OCI-LY7 (cell line): Measurements from ENCODE around the gene ALDH1A3. TPM values are rescaled to one million over a fixed set of nuclear protein-coding genes. Genes with fewer than 3 reads are reported as not detected.

Source experiments
- BruUV-seq: library from RNA; stranded (reverse); fragments of 400-500 nt; replicated peaks from 2 replicates; lab custom pipeline; 2021; lab: Mats Ljungman, UMichigan
- CTCF ChIA-PET: fragments of 300-600 bp; sonication (Branson Sonifier 250); formaldehyde crosslinking; loops from one replicate; lab custom pipeline; 2022; ENCODE audit warnings: antibody characterized with exemption; ENCODE audit not compliant: unreplicated experiment; lab: Charles Lee
- POLR2A ChIA-PET: fragments of 300-600 bp; sonication (Branson Sonifier 250); formaldehyde crosslinking; loops from one replicate; lab custom pipeline; 2022; ENCODE audit warnings: antibody characterized with exemption; lab: Charles Lee
- DNase-seq: peaks from one replicate; pipeline ENCODE4 v3.0.0-alpha.2; 2015; ENCODE audit warnings: low spot score
- H2AFZ ChIP-seq: fragments of 200-600 bp; sonication (generic), shearing (Covaris generic); 2 replicates; pipeline ENCODE4 v1.6.1; 2014; ENCODE audit warnings: mild to moderate bottlenecking, antibody characterized with exemption, low read length, moderate library complexity
- H3K27ac ChIP-seq: fragments of 200-600 bp; sonication (generic); 2 replicates; pipeline ENCODE4 v1.5.1; 2014; ENCODE audit warnings: mixed run types, low read depth, mild to moderate bottlenecking, moderate library complexity, low read length, inconsistent platforms; ENCODE audit not compliant: poor library complexity, severe bottlenecking
- H3K36me3 ChIP-seq: fragments of 200-600 bp; sonication (generic); 2 replicates; pipeline ENCODE4 v1.6.1; 2014; ENCODE audit warnings: mild to moderate bottlenecking, antibody characterized with exemption, low read length, moderate library complexity, mixed read lengths; ENCODE audit not compliant: insufficient read depth
- H3K4me1 ChIP-seq: fragments of 200-600 bp; sonication (generic); 2 replicates; pipeline ENCODE4 v1.5.1; 2014; ENCODE audit warnings: mild to moderate bottlenecking, low read length; ENCODE audit not compliant: insufficient read depth, poor library complexity, severe bottlenecking
- H3K4me2 ChIP-seq: fragments of 200-600 bp; sonication (generic); 2 replicates; pipeline ENCODE4 v1.6.1; 2014; ENCODE audit warnings: mild to moderate bottlenecking, low read length
- H3K4me3 ChIP-seq: fragments of 200-600 bp; sonication (generic); 2 replicates; pipeline ENCODE4 v1.5.1; 2014; ENCODE audit warnings: mild to moderate bottlenecking, low read depth, low read length; ENCODE audit not compliant: poor library complexity, severe bottlenecking
- H3K79me2 ChIP-seq: fragments of 200-600 bp; sonication (generic); 2 replicates; pipeline ENCODE4 v1.6.1; 2016; ENCODE audit warnings: low read depth, mild to moderate bottlenecking, low read length, moderate library complexity, mixed read lengths; ENCODE audit not compliant: insufficient read depth
- H3K9me2 ChIP-seq: fragments of 200-600 bp; sonication (generic); 2 replicates; pipeline ENCODE4 v1.6.1; 2016; ENCODE audit warnings: mild to moderate bottlenecking, low read length, mixed read lengths; ENCODE audit not compliant: insufficient read depth
- H3K9me3 ChIP-seq: fragments of 200-600 bp; sonication (generic); 2 replicates; pipeline ENCODE4 v1.6.1; 2014; ENCODE audit warnings: mild to moderate bottlenecking, mixed run types, low read length, mixed read lengths
- H4K20me1 ChIP-seq: fragments of 200-600 bp; sonication (generic); 2 replicates; pipeline ENCODE4 v1.6.1; 2014; ENCODE audit warnings: mild to moderate bottlenecking, antibody characterized with exemption, low read length, moderate library complexity, mixed read lengths; ENCODE audit not compliant: insufficient read depth
- CTCF ChIP-seq: fragments of 200-600 bp; sonication (generic); conservative IDR thresholded peaks from 2 replicates; pipeline ENCODE4 v1.5.1; 2014; ENCODE audit warnings: mild to moderate bottlenecking, antibody characterized with exemption, low read length, moderate library complexity, mixed read lengths
- EZH2phosphoT487 ChIP-seq: fragments of 200-600 bp; sonication (generic); IDR thresholded peaks from 2 replicates; pipeline ENCODE4 v1.6.1; 2018; ENCODE audit warnings: low read depth, borderline replicate concordance, mild to moderate bottlenecking, mixed run types, antibody characterized with exemption, low read length, moderate library complexity, mixed read lengths
- intact Hi-C: fragments of 100-400 bp; cut with micrococcal nuclease; formaldehyde crosslinking; loops from one replicate; pipeline ENCODE4 v1.10.0; 2022; ENCODE audit not compliant: unreplicated experiment
- total RNA-seq, 2 experiments: library from RNA; depleted of rRNA in 1 of 2; stranded (reverse); fragments of >200 nt in 1 of 2; shearing (Covaris generic) in 1 of 2; gene quantifications; 2 replicates each; pipeline ENCODE4 v1.2.3, GENCODE V29; 2014 to 2022

ALDH1A3 gene
- total RNA-seq, 2 experiments from 2014 or later: not detected

DNA sequence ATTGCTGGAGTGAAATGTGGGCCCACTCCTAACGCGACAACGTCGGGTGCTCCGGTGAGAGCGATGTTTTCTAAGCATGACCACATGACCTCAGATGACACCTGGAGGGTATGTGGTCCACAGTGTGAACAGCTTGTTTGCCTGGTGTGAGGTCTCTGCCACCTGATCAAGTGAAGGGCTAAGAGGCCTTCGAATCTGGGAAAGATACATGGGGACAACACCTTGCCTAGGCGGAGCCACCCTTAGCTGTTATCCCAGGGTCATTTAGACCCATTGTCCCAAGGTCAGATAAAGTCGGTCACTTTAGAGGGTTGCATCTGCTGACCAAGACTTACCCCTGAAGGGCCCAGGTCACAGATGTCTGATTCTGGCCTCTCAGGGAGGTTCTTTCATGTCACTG, 34.9 kb upstream of the ALDH1A3 start:
- ChIA-PET POLR2A (no interaction called here), CTCF (no interaction called here)
- Histone ChIP-seq H3K4me3 (no peak overlapping the region), H4K20me1 (no peaks in the 10 kb centered on the region), H3K9me2 (no peaks in the 10 kb centered on the region), H3K27ac (no peak overlapping the region), H3K9me3 (no peaks in the 10 kb centered on the region), H3K4me2 (no peak overlapping the region), H2AFZ (no peak overlapping the region), H3K4me1 (no peaks in the 10 kb centered on the region), H3K79me2 (no peaks in the 10 kb centered on the region), H3K36me3 (no peaks in the 10 kb centered on the region)
- intact Hi-C loops: no loop called here
- BruUV-seq: no TSS peak
- no peak for DNase-seq
- TF ChIP-seq CTCF (no peak), EZH2phosphoT487 (no peak)

DNA sequence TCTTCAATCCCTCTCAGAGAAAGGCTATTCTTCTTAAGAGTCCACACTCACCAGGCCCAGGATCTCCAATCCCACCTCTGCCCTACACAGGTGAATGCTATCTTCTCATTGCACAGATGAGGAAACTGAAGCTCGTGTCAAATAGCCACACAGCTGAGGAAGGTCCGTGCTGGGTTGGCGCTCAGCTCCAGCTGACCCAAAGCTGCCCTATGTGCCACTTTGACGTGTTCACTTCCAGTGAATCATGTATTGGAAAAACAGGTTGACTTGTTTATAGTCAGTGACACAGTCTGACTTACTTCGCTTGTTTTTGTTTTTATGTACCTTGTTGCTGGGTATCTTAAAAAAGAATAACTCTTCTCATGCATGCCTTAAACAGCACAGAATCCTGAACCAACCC, 32.4 kb upstream of the ALDH1A3 start:
- CTCF ChIA-PET: no interaction called here
- Histone ChIP-seq H3K9me2 (no peaks in the 10 kb centered on the region), H3K27ac (no peak overlapping the region), H3K4me3 (no peak overlapping the region), H3K4me1 (no peaks in the 10 kb centered on the region), H3K79me2 (no peaks in the 10 kb centered on the region), H3K9me3 (no peaks in the 10 kb centered on the region), H3K4me2 (no peak overlapping the region), H3K36me3 (no peaks in the 10 kb centered on the region), H4K20me1 (no peaks in the 10 kb centered on the region), H2AFZ (no peak overlapping the region)
- BruUV-seq: no TSS peak
- DNase-seq: no peak
- POLR2A ChIA-PET: interaction anchor here (0.5 kb wide), 1 partner anchor 409 kb away, joined by 3 read pairs; no protein-coding TSS in a partner anchor
- intact Hi-C loops: no loop called here
- TF ChIP-seq CTCF: no peak
- TF ChIP-seq EZH2phosphoT487: no peak

- no peak overlapping the region for H3K27ac ChIP-seq
- H3K4me3 ChIP-seq: peak overlapping the region; percentile 72
- intact Hi-C loops: loop anchor here (2.0 kb wide), 1 partner anchor 158 kb away; no protein-coding TSS in a partner anchor
- CTCF ChIA-PET: interaction anchor here (0.6 to 1.0 kb wide), 2 partner anchors 24 to 210 kb away, joined by 3 to 5 read pairs; no protein-coding TSS in a partner anchor
- TF ChIP-seq CTCF (peak; percentile 75), EZH2phosphoT487 (no peak)
- H2AFZ ChIP-seq: peak overlapping the region; percentile 95
- H3K79me2 ChIP-seq: no peaks in the 10 kb centered on the region
- no peaks in the 10 kb centered on the region for H3K9me3 ChIP-seq
- POLR2A ChIA-PET: interaction anchor here (1.1 kb wide), 1 partner anchor 10 kb away, joined by 3 read pairs; no protein-coding TSS in a partner anchor
- no peaks in the 10 kb centered on the region for H3K4me1 ChIP-seq
- peak overlapping the region; percentile 89 for H3K4me2 ChIP-seq
- no peaks in the 10 kb centered on the region for H3K36me3 ChIP-seq
- DNase-seq: peak; percentile 82
- BruUV-seq: no TSS peak
- H3K9me2 ChIP-seq: no peaks in the 10 kb centered on the region
- no peaks in the 10 kb centered on the region for H4K20me1 ChIP-seq
These were observed 30.4 kb upstream of the ALDH1A3 start for GRCh38 chr15:100849021-100849854.
